ENCODE measurements around the gene LAMTOR4.
"Not testable (repeated sequence)": the region's sequence is repeated elsewhere in the genome, so short reads cannot be mapped to it uniquely, and the experiment has no call there.

The LAMTOR4 gene

DNA sequence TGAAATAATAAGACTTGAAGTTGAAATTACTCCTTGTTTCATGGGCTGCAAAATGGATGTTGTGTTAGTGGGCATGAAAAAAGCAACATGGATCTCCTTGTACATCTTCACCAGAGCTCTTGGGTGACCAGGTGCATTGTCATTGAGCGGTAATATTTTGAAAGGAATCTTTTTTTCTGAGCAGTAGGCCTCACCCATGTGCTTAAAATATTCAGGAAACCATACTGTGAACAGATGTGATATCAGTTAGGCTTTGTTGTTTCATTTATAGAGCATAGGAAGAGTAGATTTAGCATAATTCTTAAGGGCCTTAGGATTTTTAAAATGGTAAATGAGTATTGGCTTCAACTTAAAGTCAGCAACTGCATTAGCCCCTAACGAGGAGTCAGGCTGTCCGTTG lies 44.3 kb downstream of the LAMTOR4 start:
- in situ Hi-C loops (cut with HindIII; ENCODE audit: low sequenced_read_pairs): no loop called here

GRCh38 chr7:100195222-100195621 lies 46.5 kb downstream of the LAMTOR4 start:
- in situ Hi-C loops (cut with HindIII; ENCODE audit: low sequenced_read_pairs): no loop called here

- in situ Hi-C loops (cut with HindIII; ENCODE audit: low sequenced_read_pairs): not testable (repeated sequence)
Observed at GRCh38 chr7:100195901-100196322, 47.2 kb downstream of the LAMTOR4 start.

DNA sequence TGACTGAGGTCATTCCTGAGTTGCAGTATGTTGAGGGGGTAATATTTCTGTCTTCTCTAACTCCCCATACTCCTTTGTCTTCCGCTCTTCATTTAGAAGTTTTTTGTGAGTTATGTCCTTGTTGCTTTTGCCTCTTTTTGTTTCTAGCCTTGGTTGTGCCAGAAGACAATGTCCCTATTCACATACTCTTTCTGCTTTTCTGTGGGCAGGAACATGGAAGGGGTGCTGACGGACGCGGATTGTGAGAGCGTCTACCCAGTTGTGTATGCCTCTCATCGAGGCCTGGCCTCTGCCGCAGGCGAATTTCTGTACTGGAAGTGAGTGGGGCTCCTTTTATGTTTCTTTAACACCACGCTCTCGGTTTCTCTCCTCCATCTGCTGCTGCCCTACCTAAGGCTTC lies 49.5 kb downstream of the LAMTOR4 start:
- in situ Hi-C loops (cut with HindIII; ENCODE audit: low sequenced_read_pairs): no loop called here

GRCh38 chr7:100200693-100201092 lies 52.0 kb downstream of the LAMTOR4 start:
- in situ Hi-C loops (cut with HindIII; ENCODE audit: low sequenced_read_pairs): no loop called here

Data from DLD1 (cell line).